ENCODE data around the gene NUP205. TPM values are rescaled to one million over a fixed set of nuclear protein-coding genes. Genes with fewer than 3 reads are reported as not detected.

NUP205 gene
- total and polyA plus RNA-seq, 2 donors (not counting 1 experiment from before 2014, with no cell fraction given) = 31.4 to 70.3 TPM

DNA sequence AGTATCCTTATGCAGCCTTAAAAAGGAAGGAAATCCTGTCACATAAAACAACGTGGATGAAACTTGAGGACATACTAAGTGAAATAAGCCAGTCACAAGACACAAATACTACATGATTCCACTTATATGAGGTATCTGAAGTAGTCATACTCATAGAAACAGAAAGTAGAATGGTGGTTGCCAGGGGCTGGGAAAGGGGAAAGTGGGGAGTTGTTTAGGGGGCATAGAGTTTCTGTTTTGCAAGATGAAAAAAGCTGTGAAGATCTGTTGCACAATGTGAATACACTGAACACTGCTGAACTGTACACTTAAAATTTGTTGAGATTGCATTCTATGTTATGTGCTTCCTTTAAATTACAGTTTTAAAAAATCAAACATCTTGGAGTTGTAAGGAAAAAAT, 2.9 kb downstream of the NUP205 start:
- no peak overlapping the region for H3K4me3 ChIP-seq (ENCODE audit: control extremely low read depth in 1 of 5, extremely low read depth in 1 of 5, insufficient read depth in 1 of 5, low read depth in 2 of 5, low read length in 4 of 5)
- H3K9me3 ChIP-seq (ENCODE audit: control extremely low read depth in 1 of 3, control insufficient read depth in 2 of 3, insufficient read depth in 1 of 3, low read length in 2 of 3) = no peaks in the 10 kb centered on the region
- no CpG with 5 or more reads among the region's 1 CpG for WGBS (ENCODE audit: insufficient coverage)
- H3K36me3 ChIP-seq (replicated peaks in 1 of 2; ENCODE audit: control extremely low read depth in 1 of 2, control insufficient read depth in 1 of 2, extremely low read depth in 1 of 2, insufficient read depth in 2 of 2, low read length in 1 of 2) = peaks cover 0 to 1% of the 10 kb centered on the region in 2 experiments
- no peaks in the 10 kb centered on the region for H3K9me3 Mint-ChIP-seq (ENCODE audit: insufficient read depth)
- H3K27ac ChIP-seq (ENCODE audit: low read length in 2 of 2) = no peak overlapping the region
- no peak overlapping the region for H3K27ac Mint-ChIP-seq
- H3K4me2 ChIP-seq (replicated peaks; ENCODE audit: low read depth, low read length, poor library complexity, severe bottlenecking) = no peak overlapping the region
- no peaks in the 10 kb centered on the region for H3K27me3 Mint-ChIP-seq
- peaks cover 16% of the 10 kb centered on the region for H3K4me1 Mint-ChIP-seq
- no peak overlapping the region for H2AFZ ChIP-seq (ENCODE audit: insufficient read depth, low read depth, low read length, poor library complexity, severe bottlenecking)
- intact Hi-C loops (cut with micrococcal nuclease) = no loop called here
- H3K27me3 ChIP-seq (replicated peaks in 1 of 4; ENCODE audit: control extremely low read depth in 1 of 4, control insufficient read depth in 3 of 4, insufficient read depth in 4 of 4, low read length in 3 of 4) = no peaks in the 10 kb centered on the region
- peaks cover 71% of the 10 kb centered on the region for H3K79me2 ChIP-seq (ENCODE audit: control insufficient read depth, insufficient read depth, low read length)
- no peak overlapping the region for H3K9ac ChIP-seq (ENCODE audit: low read length)
- TF ChIP-seq EZH2 (IDR thresholded peaks at IDR 0.05; ENCODE audit: borderline replicate concordance, insufficient read depth, low read depth, low read length, poor library complexity, severe bottlenecking) (no peak), CTCF (IDR thresholded peaks at IDR 0.05) (no peak)
- peaks cover 3 to 6% of the 10 kb centered on the region in 2 donors for H3K4me1 ChIP-seq (ENCODE audit: control insufficient read depth in 2 of 2, insufficient read depth in 2 of 2, low read length in 2 of 2)
- no peak overlapping the region for H3K4me3 Mint-ChIP-seq
- DNase-seq = no peak
- ChIA-PET POLR2A (no interaction called here), CTCF (interaction anchor here (1.4 kb wide), 1 partner anchor 84 kb away, joined by 3 read pairs; no protein-coding TSS in a partner anchor)
- ATAC-seq (ENCODE audit: low read depth) = no peak
- H4K20me1 ChIP-seq (ENCODE audit: control insufficient read depth, insufficient read depth, low read length, poor library complexity, severe bottlenecking) = peaks cover 2% of the 10 kb centered on the region

GRCh38 chr7:135562720-135563119, 5.0 kb downstream of the NUP205 start:
- ChIA-PET CTCF (no interaction called here), POLR2A (no interaction called here)
- no peak overlapping the region for H3K9ac ChIP-seq (ENCODE audit: low read length)
- no peak for DNase-seq
- H3K4me2 ChIP-seq (replicated peaks; ENCODE audit: low read depth, low read length, poor library complexity, severe bottlenecking) = no peak overlapping the region
- Mint-ChIP-seq H3K27ac (no peak overlapping the region), H3K4me1 (peaks cover 16% of the 10 kb centered on the region), H3K4me3 (no peak overlapping the region), H3K27me3 (no peaks in the 10 kb centered on the region), H3K9me3 (ENCODE audit: insufficient read depth) (no peaks in the 10 kb centered on the region)
- peaks cover 90% of the 10 kb centered on the region for H3K79me2 ChIP-seq (ENCODE audit: control insufficient read depth, insufficient read depth, low read length)
- intact Hi-C loops (cut with micrococcal nuclease) = no loop called here
- peaks cover 0 to 7% of the 10 kb centered on the region in 2 experiments for H3K36me3 ChIP-seq (replicated peaks in 1 of 2; ENCODE audit: control extremely low read depth in 1 of 2, control insufficient read depth in 1 of 2, extremely low read depth in 1 of 2, insufficient read depth in 2 of 2, low read length in 1 of 2)
- H2AFZ ChIP-seq (ENCODE audit: insufficient read depth, low read depth, low read length, poor library complexity, severe bottlenecking) = no peak overlapping the region
- H3K27me3 ChIP-seq (replicated peaks in 1 of 4; ENCODE audit: control extremely low read depth in 1 of 4, control insufficient read depth in 3 of 4, insufficient read depth in 4 of 4, low read length in 3 of 4) = no peaks in the 10 kb centered on the region
- no peak overlapping the region for H3K27ac ChIP-seq (ENCODE audit: low read length in 2 of 2)
- WGBS (ENCODE audit: insufficient coverage) = 84% methylated on average over 8 of the region's 8 CpGs
- no peak for TF ChIP-seq CTCF (IDR thresholded peaks at IDR 0.05)
- no peak for TF ChIP-seq EZH2 (IDR thresholded peaks at IDR 0.05; ENCODE audit: borderline replicate concordance, insufficient read depth, low read depth, low read length, poor library complexity, severe bottlenecking)
- no peaks in the 10 kb centered on the region for H3K9me3 ChIP-seq (ENCODE audit: control extremely low read depth in 1 of 3, control insufficient read depth in 2 of 3, insufficient read depth in 1 of 3, low read length in 2 of 3)
- no peak for ATAC-seq (ENCODE audit: low read depth)
- H3K4me3 ChIP-seq (ENCODE audit: control extremely low read depth in 1 of 5, extremely low read depth in 1 of 5, insufficient read depth in 1 of 5, low read depth in 2 of 5, low read length in 4 of 5) = no peak overlapping the region
- H4K20me1 ChIP-seq (ENCODE audit: control insufficient read depth, insufficient read depth, low read length, poor library complexity, severe bottlenecking) = peaks cover 15% of the 10 kb centered on the region
- H3K4me1 ChIP-seq (ENCODE audit: control insufficient read depth in 2 of 2, insufficient read depth in 2 of 2, low read length in 2 of 2) = peaks cover 3 to 6% of the 10 kb centered on the region in 2 donors
